ENCODE data around the gene SDC4. TPM values are rescaled to one million over a fixed set of nuclear protein-coding genes. Genes with fewer than 3 reads are reported as not detected.
A peak's percentile ranks its signal among the peaks of the same experiment; 100 is the strongest.

SDC4 gene, protein sequence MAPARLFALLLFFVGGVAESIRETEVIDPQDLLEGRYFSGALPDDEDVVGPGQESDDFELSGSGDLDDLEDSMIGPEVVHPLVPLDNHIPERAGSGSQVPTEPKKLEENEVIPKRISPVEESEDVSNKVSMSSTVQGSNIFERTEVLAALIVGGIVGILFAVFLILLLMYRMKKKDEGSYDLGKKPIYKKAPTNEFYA
- total RNA-seq, result 10 to 100 TPM; 27.2 to 56.1 (median 39.7) TPM
- polyA plus RNA-seq, result 10 to 100 TPM; 10.4 to 21.0 (median 15.5) TPM
- long read RNA-seq, donor 1, transcript SDC4-201 (5 exons, 2,613 nt), result major isoform, 11 of 11 reads
- long read RNA-seq, donor 1, partial matches to known transcripts, result 0 of 11 reads
- long read RNA-seq, donor 1, other reads (novel, unspliced or antisense), result 0 of 11 reads
- long read RNA-seq, donor 2, partial matches to known transcripts, result 0 of 3 reads
- long read RNA-seq, donor 2, other reads (novel, unspliced or antisense), result 0 of 3 reads

DNA sequence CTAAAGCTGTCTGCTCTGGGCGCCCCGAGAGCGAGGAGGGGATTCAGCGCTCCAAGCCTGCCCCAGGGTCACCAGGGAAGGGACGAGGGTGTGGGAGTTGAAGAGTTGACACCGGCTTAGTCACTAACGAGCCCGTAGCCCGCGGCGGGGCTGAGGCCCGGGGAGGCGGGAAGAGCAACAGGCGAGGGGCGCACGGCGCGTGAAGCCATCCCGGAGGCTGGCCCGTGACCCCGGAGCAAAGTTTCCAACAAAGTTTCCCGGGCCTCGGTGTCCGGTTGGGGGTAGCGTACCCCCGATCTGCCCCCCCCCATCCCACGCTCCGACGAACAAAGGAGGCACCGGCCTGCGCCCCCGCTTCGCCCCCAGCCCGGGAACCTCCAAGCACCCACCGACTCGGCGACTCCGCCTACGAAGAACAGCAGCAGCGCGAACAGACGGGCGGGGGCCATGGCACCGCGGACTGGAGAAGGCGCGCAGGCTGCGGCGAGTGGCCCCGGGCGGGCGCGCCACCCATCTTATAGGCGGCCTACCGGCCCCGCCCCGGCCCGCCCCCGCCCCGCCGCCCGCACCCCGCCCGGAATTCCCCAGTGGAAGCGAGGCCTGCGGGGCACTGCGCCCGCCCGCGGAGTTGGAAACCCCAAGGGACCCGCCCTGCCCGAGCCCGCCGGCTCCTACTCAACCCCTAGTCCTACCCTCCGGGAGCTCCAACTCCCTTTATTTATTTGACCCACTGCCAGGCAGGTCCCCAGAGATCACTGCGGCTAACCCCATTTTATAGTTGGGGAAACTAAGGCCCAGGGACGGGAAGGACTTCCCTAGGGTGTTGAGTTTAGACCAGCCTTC is at the start of gene SDC4:
Gene SDC4 (minus strand): TSS at position 489 of the 843 bp plus-strand sequence. CDS start 40 bp downstream, at position 449.
- TF ChIP-seq, protein P1, sequence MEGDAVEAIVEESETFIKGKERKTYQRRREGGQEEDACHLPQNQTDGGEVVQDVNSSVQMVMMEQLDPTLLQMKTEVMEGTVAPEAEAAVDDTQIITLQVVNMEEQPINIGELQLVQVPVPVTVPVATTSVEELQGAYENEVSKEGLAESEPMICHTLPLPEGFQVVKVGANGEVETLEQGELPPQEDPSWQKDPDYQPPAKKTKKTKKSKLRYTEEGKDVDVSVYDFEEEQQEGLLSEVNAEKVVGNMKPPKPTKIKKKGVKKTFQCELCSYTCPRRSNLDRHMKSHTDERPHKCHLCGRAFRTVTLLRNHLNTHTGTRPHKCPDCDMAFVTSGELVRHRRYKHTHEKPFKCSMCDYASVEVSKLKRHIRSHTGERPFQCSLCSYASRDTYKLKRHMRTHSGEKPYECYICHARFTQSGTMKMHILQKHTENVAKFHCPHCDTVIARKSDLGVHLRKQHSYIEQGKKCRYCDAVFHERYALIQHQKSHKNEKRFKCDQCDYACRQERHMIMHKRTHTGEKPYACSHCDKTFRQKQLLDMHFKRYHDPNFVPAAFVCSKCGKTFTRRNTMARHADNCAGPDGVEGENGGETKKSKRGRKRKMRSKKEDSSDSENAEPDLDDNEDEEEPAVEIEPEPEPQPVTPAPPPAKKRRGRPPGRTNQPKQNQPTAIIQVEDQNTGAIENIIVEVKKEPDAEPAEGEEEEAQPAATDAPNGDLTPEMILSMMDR (IDR thresholded peaks at IDR 0.05 in 8 of 11, conservative IDR thresholded peaks at IDR 0.05 in 3 of 11), result no peak
- peak; percentile 89 to 95 (median 93) for TF ChIP-seq POLR2AphosphoS5 (IDR thresholded peaks at IDR 0.05)
- peak in 1 of 3 donors; percentile 51 for TF ChIP-seq POLR2A (IDR thresholded peaks at IDR 0.05)
- 2 to 13% (median 4%) methylated on average over 10 to 77 of the region's 77 CpGs for WGBS, 5 donors
- H3K36me3 ChIP-seq, result no peaks in the 10 kb centered on the region
- H3K4me1 ChIP-seq, result peaks cover 0 to 57% (median 32%) of the 10 kb centered on the region in 6 donors
- H3K27me3 ChIP-seq (replicated peaks in 1 of 7), result peaks cover 0 to 25% (median 2%) of the 10 kb centered on the region in 7 donors
- H3K4me3 ChIP-seq, result peak within 1 kb of the TSS; percentile 29 to 82 (median 42)
- peak; percentile 83 for DNase-seq
- H3K9me3 ChIP-seq, result no peaks in the 10 kb centered on the region
- peak within 1 kb of the TSS; percentile 42 to 86 (median 76) for H3K27ac ChIP-seq
- intact Hi-C loops (cut with DNase I; ENCODE audit: low total_unique reads), result no loop called here

DNA sequence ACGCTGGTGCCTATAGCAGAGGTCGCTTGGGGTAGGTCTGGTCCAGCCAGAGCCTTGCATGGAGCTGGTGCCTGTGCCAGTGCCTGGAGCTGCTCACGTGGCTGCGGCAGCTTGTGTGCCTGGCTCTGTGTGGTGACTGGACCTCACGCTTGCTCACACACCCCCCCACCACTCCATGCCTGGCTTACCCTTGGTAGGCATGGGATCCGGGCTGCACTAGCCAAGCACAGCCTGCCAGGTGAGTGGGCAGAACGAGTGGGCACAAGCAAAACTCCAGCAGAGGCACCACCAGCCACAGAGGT is 46.8 kb upstream of the SDC4 start:
- no peak for TF ChIP-seq POLR2AphosphoS5 (IDR thresholded peaks at IDR 0.05)
- no peak for TF ChIP-seq POLR2A (IDR thresholded peaks at IDR 0.05)
- TF ChIP-seq, protein P1 (IDR thresholded peaks at IDR 0.05 in 8 of 11, conservative IDR thresholded peaks at IDR 0.05 in 3 of 11), result no peak
- no peak overlapping the region for H3K4me3 ChIP-seq

DNA sequence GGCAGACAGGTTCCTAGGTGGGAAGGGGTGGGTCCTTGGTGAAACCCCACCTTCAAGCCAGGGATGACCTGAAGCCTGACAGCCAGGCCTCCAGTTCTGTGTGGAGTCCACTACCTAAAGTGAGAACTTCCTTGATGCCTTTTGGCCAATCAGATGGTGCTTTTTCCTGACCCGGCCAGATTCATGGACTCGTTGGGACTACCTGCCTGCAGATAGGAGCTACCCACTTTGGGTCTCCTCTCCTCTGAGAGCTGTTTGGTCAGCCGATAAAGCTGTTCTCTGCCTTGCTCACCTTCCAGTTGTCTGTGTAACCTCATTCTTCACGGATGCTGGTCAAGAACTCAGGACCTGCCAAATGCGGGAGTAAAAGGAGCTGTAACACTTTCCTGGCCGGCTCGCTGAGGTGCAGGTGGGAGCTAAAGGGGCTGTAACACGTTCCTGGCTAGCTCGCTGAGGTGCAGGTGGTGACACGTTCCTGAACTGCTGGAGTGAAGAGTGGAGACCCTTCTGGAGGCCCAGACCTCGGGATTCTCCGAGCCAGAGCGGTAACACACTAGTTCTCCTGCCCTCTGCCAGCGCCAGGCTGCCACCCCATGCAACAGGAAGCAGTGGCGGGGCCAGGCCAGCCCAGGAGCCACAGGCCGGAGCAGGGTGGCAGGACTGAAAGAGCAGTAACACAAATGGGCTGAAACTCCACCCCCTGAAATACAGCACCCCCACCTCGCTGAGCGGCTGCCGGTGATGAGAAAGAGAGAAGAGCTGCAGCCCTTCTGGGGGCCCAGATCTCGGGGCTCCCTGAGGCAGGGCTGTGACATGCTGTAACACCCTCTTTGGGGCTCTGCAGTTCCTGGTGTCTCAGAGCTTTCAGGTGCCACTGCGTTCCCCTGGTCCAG is 46.2 kb upstream of the SDC4 start:
- Histone ChIP-seq H3K27me3 (replicated peaks in 1 of 7) (no peaks in the 10 kb centered on the region), H3K9me3 (peaks cover 0 to 7% (median 2%) of the 10 kb centered on the region in 8 donors), H3K36me3 (peaks cover 0 to 14% (median 0%) of the 10 kb centered on the region in 6 donors), H3K4me3 (no peak overlapping the region), H3K4me1 (peaks cover 0 to 6% (median 0%) of the 10 kb centered on the region in 6 donors), H3K27ac (no peak overlapping the region)
- DNase-seq, result no peak
- intact Hi-C loops (cut with DNase I; ENCODE audit: low total_unique reads), result no loop called here
- WGBS, 5 donors, result 79 to 91% (median 82%) methylated on average over 10 to 21 of the region's 21 CpGs
- TF ChIP-seq POLR2AphosphoS5 (IDR thresholded peaks at IDR 0.05) (no peak), POLR2A (IDR thresholded peaks at IDR 0.05) (no peak)
- TF ChIP-seq, protein P1 (IDR thresholded peaks at IDR 0.05 in 8 of 11, conservative IDR thresholded peaks at IDR 0.05 in 3 of 11), result no peak

More for the DNA sequence above, 46.8 kb upstream of the SDC4 start:
- intact Hi-C loops (cut with DNase I; ENCODE audit: low total_unique reads), result no loop called here
- H3K4me1 ChIP-seq, result peaks cover 0 to 6% (median 0%) of the 10 kb centered on the region in 6 donors
- WGBS, 5 donors, result 89 to 94% (median 91%) methylated on average over 5 to 7 of the region's 7 CpGs
- peaks cover 0 to 14% (median 0%) of the 10 kb centered on the region in 6 donors for H3K36me3 ChIP-seq
- no peaks in the 10 kb centered on the region for H3K27me3 ChIP-seq (replicated peaks in 1 of 7)
- DNase-seq, result no peak
- peaks cover 0 to 13% (median 8%) of the 10 kb centered on the region in 8 donors for H3K9me3 ChIP-seq
- no peak overlapping the region for H3K27ac ChIP-seq

Measured in spleen (tissue), 13 donors.